Measurements from ENCODE around the gene HPSE2.

The HPSE2 gene

GRCh38 chr10:98664329-98665042, 571.2 kb downstream of the HPSE2 start:
- peak; percentile 66 for DNase-seq

- DNase-seq: no peak
These were observed 575.7 kb downstream of the HPSE2 start for GRCh38 chr10:98659951-98660350.

GRCh38 chr10:98655492-98655891, 580.2 kb downstream of the HPSE2 start:
- no peak for DNase-seq

GRCh38 chr10:98649170-98649569, 586.5 kb downstream of the HPSE2 start:
- DNase-seq: no peak

- DNase-seq: no peak
These were observed 588.4 kb downstream of the HPSE2 start for GRCh38 chr10:98646998-98647917.

GRCh38 chr10:98644466-98644865, 591.2 kb downstream of the HPSE2 start:
- DNase-seq: no peak

GRCh38 chr10:98642281-98642680, 593.4 kb downstream of the HPSE2 start:
- DNase-seq: no peak

GRCh38 chr10:98638920-98639319, 596.7 kb downstream of the HPSE2 start:
- DNase-seq: no peak

- no peak for DNase-seq
These were observed 598.7 kb downstream of the HPSE2 start for GRCh38 chr10:98636921-98637329.

- no peak for DNase-seq
These were observed 603.0 kb downstream of the HPSE2 start for GRCh38 chr10:98632456-98633150.

- DNase-seq: no peak
These were observed 607.4 kb downstream of the HPSE2 start for GRCh38 chr10:98628206-98628605.

- DNase-seq: no peak
These were observed 607.9 kb downstream of the HPSE2 start for GRCh38 chr10:98627711-98628110.

- no peak for DNase-seq
These were observed 610.7 kb downstream of the HPSE2 start for GRCh38 chr10:98624963-98625362.

GRCh38 chr10:98623176-98623575, 612.5 kb downstream of the HPSE2 start:
- DNase-seq: peak; percentile 48

- DNase-seq: no peak
These were observed 614.0 kb downstream of the HPSE2 start for GRCh38 chr10:98621630-98622029.

GRCh38 chr10:98620503-98620902, 615.1 kb downstream of the HPSE2 start:
- no peak for DNase-seq

- DNase-seq: peak; percentile 68
These were observed 616.2 kb downstream of the HPSE2 start for GRCh38 chr10:98619446-98619845.

GRCh38 chr10:98617906-98618520, 617.6 kb downstream of the HPSE2 start:
- no peak for DNase-seq

GRCh38 chr10:98613446-98613845, 622.2 kb downstream of the HPSE2 start:
- no peak for DNase-seq

GRCh38 chr10:98611436-98611835, 624.2 kb downstream of the HPSE2 start:
- no peak for DNase-seq

GRCh38 chr10:98610836-98611235, 624.8 kb downstream of the HPSE2 start:
- DNase-seq: no peak

GRCh38 chr10:98610301-98610700, 625.4 kb downstream of the HPSE2 start:
- DNase-seq: no peak

GRCh38 chr10:98609265-98609664, 626.4 kb downstream of the HPSE2 start:
- no peak for DNase-seq
